Sigmoid colon (tissue), 7 donors: Measurements from ENCODE around the gene SLC2A13. TPM values are rescaled to one million over a fixed set of nuclear protein-coding genes. Genes with fewer than 3 reads are reported as not detected.
"Not testable (repeated sequence)": the region's sequence is repeated elsewhere in the genome, so short reads cannot be mapped to it uniquely, and the experiment has no call there.

ENCODE experiments used
- DNase-seq: peaks from one replicate; pipeline ENCODE4 v3.0.0-alpha.2; 2019
- H3K27ac ChIP-seq, 4 donors: fragments of 200-600 bp; sonication (generic); one replicate each; pipeline ENCODE4 v1.5.1; 2016 to 2019; ENCODE audit warnings: mild to moderate bottlenecking in 1 of 4
- H3K27me3 ChIP-seq, 3 donors: fragments of 200-600 bp; sonication (generic); one replicate each; pipeline ENCODE4 v1.5.1; 2019; ENCODE audit warnings: mild to moderate bottlenecking in 1 of 3
- H3K36me3 ChIP-seq, 4 donors: fragments of 200-600 bp; sonication (generic); one replicate each; pipeline ENCODE4 v1.5.1; 2016 to 2019
- H3K4me1 ChIP-seq, 4 donors: fragments of 200-600 bp; sonication (generic); one replicate each; pipeline ENCODE4 v1.5.1; 2017 to 2019
- H3K4me3 ChIP-seq, 4 donors: fragments of 200-600 bp; sonication (generic); one replicate each; pipeline ENCODE4 v1.5.1; 2017 to 2019; ENCODE audit warnings: mild to moderate bottlenecking in 2 of 4, moderate library complexity in 1 of 4
- H3K9me3 ChIP-seq, 4 donors: fragments of 200-600 bp in 3 of 4; sonication (generic) in 3 of 4; one replicate each; pipeline versions ENCODE4 v1.5.1 to v1.6.1; 2013 to 2019
- CTCF ChIP-seq, 4 experiments: fragments of 450-650 bp in 3 of 4; fragments of 200-600 bp in 1 of 4; IDR thresholded peaks; one replicate each; pipeline ENCODE4 v1.5.1; 2016 to 2019; ENCODE audit warnings: antibody characterized with exemption in 4 of 4, mild to moderate bottlenecking in 3 of 4, moderate library complexity in 2 of 4
- EP300 ChIP-seq, 4 donors: sonication (generic); formaldehyde crosslinking; IDR thresholded peaks; one replicate each; pipeline ENCODE4 v1.6.1; 2017; ENCODE audit warnings: antibody characterized with exemption in 4 of 4
- POLR2A ChIP-seq, 2 donors: fragments of 450-650 bp; IDR thresholded peaks; one replicate each; pipeline ENCODE4 v1.6.1; 2016; ENCODE audit warnings: antibody characterized with exemption in 2 of 2, mild to moderate bottlenecking in 2 of 2, moderate library complexity in 2 of 2
- POLR2AphosphoS5 ChIP-seq, 4 donors: sonication (generic); formaldehyde crosslinking; IDR thresholded peaks; one replicate each; pipeline ENCODE4 v1.6.1; 2017; ENCODE audit warnings: antibody characterized with exemption in 4 of 4
- WGBS, 2 donors: extraction: QIAGEN DNeasy Blood & Tissue Kit; methylation state at CpG; one replicate each; pipeline ENCODE4 v1.1.7; 2013; 5-methylcytosine and 5-hydroxymethylcytosine counted together
- intact Hi-C: fragments of 100-400 bp; cut with DNase I; formaldehyde crosslinking; loops from one replicate; pipeline ENCODE4 v1.15.1; 2023
- polyA plus RNA-seq, 3 donors: library from polyadenylated mRNA; stranded (reverse); fragments of 200-250 nt; gene quantifications; one replicate each; pipeline ENCODE4 v1.2.3, GENCODE V29; 2013
- total RNA-seq, 4 donors: library from RNA; depleted of rRNA; stranded (reverse); fragments of >200 nt; gene quantifications; one replicate each; pipeline ENCODE4 v1.1.0, GENCODE V29; 2016
- donor health status: healthy with polysubstance abuse.
- donor health status: Bipolar disorder and iron deficiency.
- donor health status: healthy.

Gene SLC2A13
- total and polyA plus RNA-seq, 7 donors, result 1.8 to 32.3 (median 20.2) TPM

GRCh38 chr12:39798977-39799376 is 306.9 kb downstream of the SLC2A13 start:
- Histone ChIP-seq H3K4me3 (no peak overlapping the region), H3K4me1 (peaks cover 0 to 37% (median 3%) of the 10 kb centered on the region in 4 donors), H3K36me3 (no peaks in the 10 kb centered on the region), H3K27me3 (no peaks in the 10 kb centered on the region), H3K9me3 (no peaks in the 10 kb centered on the region), H3K27ac (peak overlapping the region in 1 of 4 donors; percentile 11)
- DNase-seq, result no peak
- TF ChIP-seq CTCF (IDR thresholded peaks at IDR 0.05) (no peak), POLR2A (IDR thresholded peaks at IDR 0.05) (no peak), EP300 (IDR thresholded peaks at IDR 0.05) (no peak), POLR2AphosphoS5 (IDR thresholded peaks at IDR 0.05) (no peak)
- WGBS, 2 donors, result 92 to 96% methylated on average over 4 of the region's 4 CpGs
- intact Hi-C loops, result no loop called here

- no peak for DNase-seq
- no peaks in the 10 kb centered on the region for H3K9me3 ChIP-seq
- TF ChIP-seq CTCF (IDR thresholded peaks at IDR 0.05) (no peak), POLR2AphosphoS5 (IDR thresholded peaks at IDR 0.05) (no peak), POLR2A (IDR thresholded peaks at IDR 0.05) (no peak), EP300 (IDR thresholded peaks at IDR 0.05) (no peak)
- H3K27me3 ChIP-seq, result no peaks in the 10 kb centered on the region
- no peak overlapping the region for H3K4me3 ChIP-seq
- H3K4me1 ChIP-seq, result peaks cover 0 to 32% (median 3%) of the 10 kb centered on the region in 4 donors
- 87 to 95% methylated on average over 5 of the region's 5 CpGs for WGBS, 2 donors
- no peak overlapping the region for H3K27ac ChIP-seq
- intact Hi-C loops, result no loop called here
- H3K36me3 ChIP-seq, result no peaks in the 10 kb centered on the region
Measured at GRCh38 chr12:39798429-39798828, 307.5 kb downstream of the SLC2A13 start.

- no peak for TF ChIP-seq POLR2AphosphoS5 (IDR thresholded peaks at IDR 0.05)
- TF ChIP-seq POLR2A (IDR thresholded peaks at IDR 0.05), result no peak
- TF ChIP-seq CTCF (IDR thresholded peaks at IDR 0.05), result no peak
- no peak for TF ChIP-seq EP300 (IDR thresholded peaks at IDR 0.05)
- 15 to 65% methylated on average over 2 of the region's 2 CpGs for WGBS, 2 donors
- H3K36me3 ChIP-seq, result no peaks in the 10 kb centered on the region
Measured at GRCh38 chr12:39795481-39795880, 310.4 kb downstream of the SLC2A13 start.

GRCh38 chr12:39792938-39793337 is 312.9 kb downstream of the SLC2A13 start:
- TF ChIP-seq POLR2A (IDR thresholded peaks at IDR 0.05) (no peak), POLR2AphosphoS5 (IDR thresholded peaks at IDR 0.05) (no peak), CTCF (IDR thresholded peaks at IDR 0.05) (no peak), EP300 (IDR thresholded peaks at IDR 0.05) (no peak)
- 56 to 83% methylated on average over 1 of the region's 1 CpG for WGBS, 2 donors
- intact Hi-C loops, result no loop called here
- no peak for DNase-seq
- H3K27me3 ChIP-seq, result no peaks in the 10 kb centered on the region
- no peak overlapping the region for H3K4me3 ChIP-seq
- H3K36me3 ChIP-seq, result no peaks in the 10 kb centered on the region
- no peaks in the 10 kb centered on the region for H3K9me3 ChIP-seq
- H3K4me1 ChIP-seq, result peaks cover 0 to 13% (median 3%) of the 10 kb centered on the region in 4 donors
- H3K27ac ChIP-seq, result no peak overlapping the region

More at GRCh38 chr12:39795481-39795880, 310.4 kb downstream of the SLC2A13 start:
- no peak overlapping the region for H3K27ac ChIP-seq
- intact Hi-C loops, result no loop called here
- peaks cover 0 to 25% (median 3%) of the 10 kb centered on the region in 4 donors for H3K4me1 ChIP-seq
- H3K9me3 ChIP-seq, result no peaks in the 10 kb centered on the region
- H3K27me3 ChIP-seq, result no peaks in the 10 kb centered on the region
- DNase-seq, result no peak
- no peak overlapping the region for H3K4me3 ChIP-seq

- H3K27ac ChIP-seq, result no peak overlapping the region
- WGBS, 2 donors, result 89 to 93% methylated on average over 2 of the region's 2 CpGs
- TF ChIP-seq POLR2AphosphoS5 (IDR thresholded peaks at IDR 0.05), result no peak
- TF ChIP-seq POLR2A (IDR thresholded peaks at IDR 0.05), result no peak
- no peak for TF ChIP-seq EP300 (IDR thresholded peaks at IDR 0.05)
- TF ChIP-seq CTCF (IDR thresholded peaks at IDR 0.05), result no peak
- H3K36me3 ChIP-seq, result no peaks in the 10 kb centered on the region
- intact Hi-C loops, result no loop called here
- H3K4me1 ChIP-seq, result no peaks in the 10 kb centered on the region
- no peaks in the 10 kb centered on the region for H3K27me3 ChIP-seq
- no peak for DNase-seq
- H3K4me3 ChIP-seq, result no peak overlapping the region
- no peaks in the 10 kb centered on the region for H3K9me3 ChIP-seq
Measured at GRCh38 chr12:39788239-39788638, 317.6 kb downstream of the SLC2A13 start.

- WGBS, 2 donors, result 53 to 65% methylated on average over 2 of the region's 2 CpGs
- H3K9me3 ChIP-seq, result not testable (repeated sequence)
Measured at GRCh38 chr12:39785814-39786213, 320.1 kb downstream of the SLC2A13 start.

More at GRCh38 chr12:39785814-39786213, 320.1 kb downstream of the SLC2A13 start:
- H3K36me3 ChIP-seq, DNase-seq, H3K27ac ChIP-seq, H3K4me3 ChIP-seq, intact Hi-C loops, H3K27me3 ChIP-seq, H3K4me1 ChIP-seq: not testable (repeated sequence)
